GM12878 (cell line): ENCODE data around the gene CHKA. TPM values are rescaled to one million over a fixed set of nuclear protein-coding genes. Genes with fewer than 3 reads are reported as not detected.

ENCODE experiments used
- ATAC-seq: fragments of 200-7000 bp; cut with Tn5 transposase; 3 replicates; pipeline ENCODE4 v1.9.1; 2020; ENCODE audit warnings: mild to moderate bottlenecking, moderate library complexity
- BruUV-seq: library from RNA; stranded (reverse); fragments of 400-500 nt; replicated peaks from 2 replicates; lab custom pipeline; 2021; lab: Mats Ljungman, UMichigan
- CTCF ChIA-PET: fragments of 300-600 bp; sonication (Branson Sonifier 250); formaldehyde crosslinking; extraction: SDS; loops from one replicate; lab custom pipeline; 2021; ENCODE audit warnings: inconsistent platforms; lab: Yijun Ruan, JAX
- POLR2A ChIA-PET: fragments of 350-600 bp; formaldehyde crosslinking; extraction: SDS; loops from one replicate; lab custom pipeline; 2021; ENCODE audit warnings: inconsistent platforms; lab: Charles Lee
- RAD21 ChIA-PET: fragments of 300-600 bp; sonication (Branson Sonifier 250); formaldehyde crosslinking; loops from one replicate; lab custom pipeline; 2023; ENCODE audit warnings: antibody characterized with exemption; ENCODE audit not compliant: unreplicated experiment; lab: Charles Lee
- SMC1A ChIA-PET: fragments of 300-600 bp; sonication (Branson Sonifier 250); formaldehyde crosslinking; loops from one replicate; lab custom pipeline; 2023; ENCODE audit not compliant: unreplicated experiment, uncharacterized antibody; lab: Charles Lee
- DNase-seq: peaks from one replicate; pipeline ENCODE4 v3.0.0-alpha.2; 2011; ENCODE audit warnings: low read depth, low spot score
- FAIRE-seq: peaks from 3 replicates; lab custom pipeline; 2011; peaks lifted over from hg19 to GRCh38; lab: Jason Lieb, UNC
- H2AFZ ChIP-seq: 2 replicates; pipeline ENCODE4 v1.6.0; 2011; ENCODE audit warnings: low read depth, low read length, control low read depth; ENCODE audit not compliant: control insufficient read depth
- H3K27ac ChIP-seq: 2 replicates; pipeline ENCODE4 v1.5.1; 2011; ENCODE audit warnings: control low read depth; ENCODE audit not compliant: control insufficient read depth, insufficient read depth
- H3K27me3 ChIP-seq, 2 experiments: replicated peaks in 1 of 2; 2 replicates each; pipeline versions ENCODE4 v1.6.0 to v1.6.1; 2011; ENCODE audit warnings: low read length in 1 of 2; ENCODE audit not compliant: control insufficient read depth in 2 of 2, insufficient read depth in 2 of 2
- H3K36me3 ChIP-seq, 2 experiments: 2 replicates each; pipeline ENCODE4 v1.5.1; 2011; ENCODE audit warnings: low read length in 1 of 2; ENCODE audit not compliant: control insufficient read depth in 2 of 2, insufficient read depth in 2 of 2
- H3K4me1 ChIP-seq: 2 replicates; pipeline ENCODE4 v1.6.1; 2011; ENCODE audit warnings: mild to moderate bottlenecking, low read length, moderate library complexity, mixed read lengths; ENCODE audit not compliant: control insufficient read depth, insufficient read depth
- H3K4me2 ChIP-seq: 2 replicates; pipeline ENCODE4 v1.6.0; 2011; ENCODE audit warnings: control low read depth; ENCODE audit not compliant: control insufficient read depth, insufficient read depth
- H3K4me3 ChIP-seq: fragments of 200-600 bp; sonication (generic); 2 replicates; pipeline ENCODE4 v1.5.1; 2016
- H3K79me2 ChIP-seq: 2 replicates; pipeline ENCODE4 v1.6.0; 2011; ENCODE audit warnings: low read length; ENCODE audit not compliant: control insufficient read depth, insufficient read depth
- H3K9ac ChIP-seq: 2 replicates; pipeline ENCODE4 v1.8.0; 2011; ENCODE audit warnings: low read length, control low read depth, mixed read lengths; ENCODE audit not compliant: control insufficient read depth, insufficient read depth
- H3K9me3 ChIP-seq: replicated peaks from 3 replicates; pipeline ENCODE4 v1.5.1; 2011; ENCODE audit warnings: mild to moderate bottlenecking, low read length; ENCODE audit not compliant: control insufficient read depth, insufficient read depth
- H4K20me1 ChIP-seq: 2 replicates; pipeline ENCODE4 v1.6.0; 2011; ENCODE audit not compliant: control insufficient read depth, insufficient read depth
- BHLHE40 ChIP-seq, 2 experiments: fragments of 450-650 bp in 1 of 2; IDR thresholded peaks; 2 replicates each; pipeline ENCODE4 v1.6.1; 2011 to 2017; ENCODE audit warnings: low read depth in 2 of 2, borderline replicate concordance in 1 of 2, improper control_type of control experiment in 1 of 2, low read length in 1 of 2, mild to moderate bottlenecking in 1 of 2
- FOXK2 ChIP-seq: fragments of 450-650 bp; IDR thresholded peaks from 2 replicates; pipeline ENCODE4 v1.6.1; 2017; ENCODE audit warnings: mild to moderate bottlenecking, moderate library complexity
- FOXM1 ChIP-seq: IDR thresholded peaks from 2 replicates; pipeline ENCODE4 v1.6.1; 2012; ENCODE audit warnings: low read depth, mild to moderate bottlenecking, inconsistent platforms, low read length, moderate library complexity
- HDGF ChIP-seq: fragments of 450-650 bp; IDR thresholded peaks from 2 replicates; pipeline ENCODE4 v1.6.1; 2016; ENCODE audit warnings: antibody characterized with exemption
- JUND ChIP-seq: IDR thresholded peaks from 2 replicates; pipeline ENCODE4 v1.6.1; 2012; ENCODE audit warnings: low read depth, mild to moderate bottlenecking, low read length, improper control_type of control experiment, moderate library complexity
- MEF2B ChIP-seq: fragments of 450-650 bp; IDR thresholded peaks from 2 replicates; pipeline ENCODE4 v1.6.1; 2018; ENCODE audit warnings: mild to moderate bottlenecking, moderate library complexity; ENCODE audit not compliant: partially characterized antibody, poor library complexity, severe bottlenecking
- SPI1 ChIP-seq: IDR thresholded peaks from 2 replicates; pipeline ENCODE4 v1.6.1; 2011; ENCODE audit warnings: low read depth, mild to moderate bottlenecking, low read length, moderate library complexity, borderline replicate concordance; ENCODE audit not compliant: insufficient read depth
- TAF1 ChIP-seq: IDR thresholded peaks from 2 replicates; pipeline ENCODE4 v1.6.1; 2011; ENCODE audit warnings: mild to moderate bottlenecking, low read depth, low read length, borderline replicate concordance
- WGBS: methylation state at CpG from one replicate; pipeline ENCODE4 v1.1.6; 2016; ENCODE audit warnings: low lambda C conversion rate; ENCODE audit not compliant: insufficient replicate concordance, insufficient coverage; ENCODE audit errors: missing lambda C conversion rate; 5-methylcytosine and 5-hydroxymethylcytosine counted together
- in situ Hi-C: fragments of 300-500 bp; cut with MboI; formaldehyde crosslinking; loops from 9 replicates; pipeline ENCODE4 v1.14.3; 2018; ENCODE audit warnings: mixed read lengths
- intact Hi-C: fragments of 100-400 bp; cut with micrococcal nuclease; formaldehyde crosslinking; loops from one replicate; pipeline ENCODE4 v1.14.2; 2022; ENCODE audit not compliant: unreplicated experiment
- polyA plus RNA-seq, 11 experiments: library from polyadenylated mRNA; depleted of rRNA in 4 of 11; unstranded in 6 of 11; stranded (reverse) in 5 of 11; fragments of >200 nt; fragmentation: Nextera tagmentation in 4 of 11; fragmentation: Illumina TruSeq in 1 of 11; extraction: Ambion mirVana in 4 of 11; extraction: Trizol in 1 of 11; gene quantifications; 1 replicate in 1 of 11; 2 replicates in 10 of 11; pipeline versions ENCODE4 v1.2.1 to v1.2.3, GENCODE V29; 2011 to 2016; ENCODE audit warnings: inconsistent platforms in 2 of 11, missing spikeins in 2 of 11, low read depth in 1 of 11
- total RNA-seq, 4 experiments: library from RNA; depleted of rRNA in 3 of 4; stranded (reverse); fragments of >200 nt in 3 of 4; fragmentation: Illumina TruSeq in 1 of 4; extraction: Trizol in 1 of 4; gene quantifications; 2 replicates each; pipeline versions ENCODE4 v1.2.1 to v1.2.3, GENCODE V29; 2013 to 2021
- TF ChIP-seq, protein P1 (sequence below): IDR thresholded peaks from 2 replicates; pipeline ENCODE4 v1.6.1; 2011; ENCODE audit warnings: borderline replicate concordance, low read depth, mild to moderate bottlenecking, moderate library complexity, mixed read lengths, low read length; ENCODE audit not compliant: insufficient read depth; ENCODE audit errors: extremely low read length

Gene CHKA
- total and polyA plus RNA-seq, 10 of the 15 experiments (the other 5 are each of a cell fraction or from before 2014, with no cell fraction given) = 5.2 to 29.2 (median 21.2) TPM

- FAIRE-seq = no peak
- no peak for ATAC-seq
- BruUV-seq = no TSS peak
- no peaks in the 10 kb centered on the region for H3K27me3 ChIP-seq
- CTCF ChIA-PET = no interaction called here
- no peak overlapping the region for H3K9ac ChIP-seq
- H3K27ac ChIP-seq = no peak overlapping the region
- H3K9me3 ChIP-seq = no peaks in the 10 kb centered on the region
- no peaks in the 10 kb centered on the region for H4K20me1 ChIP-seq
- H3K79me2 ChIP-seq = no peaks in the 10 kb centered on the region
- TF ChIP-seq, protein P1, sequence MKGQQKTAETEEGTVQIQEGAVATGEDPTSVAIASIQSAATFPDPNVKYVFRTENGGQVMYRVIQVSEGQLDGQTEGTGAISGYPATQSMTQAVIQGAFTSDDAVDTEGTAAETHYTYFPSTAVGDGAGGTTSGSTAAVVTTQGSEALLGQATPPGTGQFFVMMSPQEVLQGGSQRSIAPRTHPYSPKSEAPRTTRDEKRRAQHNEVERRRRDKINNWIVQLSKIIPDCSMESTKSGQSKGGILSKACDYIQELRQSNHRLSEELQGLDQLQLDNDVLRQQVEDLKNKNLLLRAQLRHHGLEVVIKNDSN = no peak
- TF ChIP-seq MEF2B = no peak
- TF ChIP-seq FOXM1 = no peak
- TF ChIP-seq TAF1 = no peak
- no peak for TF ChIP-seq JUND
- TF ChIP-seq FOXK2 = no peak
- TF ChIP-seq SPI1 = no peak
- TF ChIP-seq HDGF = no peak
- no peak for TF ChIP-seq BHLHE40 (IDR thresholded peaks at IDR 0.05; ENCODE audit: borderline replicate concordance in 1 of 2, low read depth in 2 of 2, low read length in 1 of 2)
- TF ChIP-seq, all 136 proteins: peak for 0
- 44% methylated on average over 16 of the region's 16 CpGs for WGBS
- Histone ChIP-seq H3K4me2 (no peak overlapping the region), H3K36me3 (no peaks in the 10 kb centered on the region), H3K4me1 (peaks cover 15% of the 10 kb centered on the region), H3K4me3 (no peak overlapping the region), H2AFZ (no peak overlapping the region)
- intact Hi-C loops (no loop called here), in situ Hi-C loops (no loop called here)
- POLR2A ChIA-PET = no interaction called here
- RAD21 ChIA-PET = interaction anchor here (1.0 kb wide), 1 partner anchor 183 kb away, joined by 3 read pairs; no protein-coding TSS in a partner anchor
- no peak for DNase-seq
- SMC1A ChIA-PET = no interaction called here
Measured at GRCh38 chr11:68012843-68013610, 108.2 kb downstream of the CHKA start.
